NCI-H2227 (cell line): ENCODE data around the gene REXO1.
A peak's percentile ranks its signal among the peaks of the same experiment; 100 is the strongest.
"Not testable (repeated sequence)": the region's sequence is repeated elsewhere in the genome, so short reads cannot be mapped to it uniquely, and the experiment has no call there.

Experiments
- DNase-seq: peaks from one replicate; lab custom pipeline; 2025; ENCODE audit not compliant: unreplicated experiment; lab: John Stamatoyannopoulos, UW

REXO1 gene, protein sequence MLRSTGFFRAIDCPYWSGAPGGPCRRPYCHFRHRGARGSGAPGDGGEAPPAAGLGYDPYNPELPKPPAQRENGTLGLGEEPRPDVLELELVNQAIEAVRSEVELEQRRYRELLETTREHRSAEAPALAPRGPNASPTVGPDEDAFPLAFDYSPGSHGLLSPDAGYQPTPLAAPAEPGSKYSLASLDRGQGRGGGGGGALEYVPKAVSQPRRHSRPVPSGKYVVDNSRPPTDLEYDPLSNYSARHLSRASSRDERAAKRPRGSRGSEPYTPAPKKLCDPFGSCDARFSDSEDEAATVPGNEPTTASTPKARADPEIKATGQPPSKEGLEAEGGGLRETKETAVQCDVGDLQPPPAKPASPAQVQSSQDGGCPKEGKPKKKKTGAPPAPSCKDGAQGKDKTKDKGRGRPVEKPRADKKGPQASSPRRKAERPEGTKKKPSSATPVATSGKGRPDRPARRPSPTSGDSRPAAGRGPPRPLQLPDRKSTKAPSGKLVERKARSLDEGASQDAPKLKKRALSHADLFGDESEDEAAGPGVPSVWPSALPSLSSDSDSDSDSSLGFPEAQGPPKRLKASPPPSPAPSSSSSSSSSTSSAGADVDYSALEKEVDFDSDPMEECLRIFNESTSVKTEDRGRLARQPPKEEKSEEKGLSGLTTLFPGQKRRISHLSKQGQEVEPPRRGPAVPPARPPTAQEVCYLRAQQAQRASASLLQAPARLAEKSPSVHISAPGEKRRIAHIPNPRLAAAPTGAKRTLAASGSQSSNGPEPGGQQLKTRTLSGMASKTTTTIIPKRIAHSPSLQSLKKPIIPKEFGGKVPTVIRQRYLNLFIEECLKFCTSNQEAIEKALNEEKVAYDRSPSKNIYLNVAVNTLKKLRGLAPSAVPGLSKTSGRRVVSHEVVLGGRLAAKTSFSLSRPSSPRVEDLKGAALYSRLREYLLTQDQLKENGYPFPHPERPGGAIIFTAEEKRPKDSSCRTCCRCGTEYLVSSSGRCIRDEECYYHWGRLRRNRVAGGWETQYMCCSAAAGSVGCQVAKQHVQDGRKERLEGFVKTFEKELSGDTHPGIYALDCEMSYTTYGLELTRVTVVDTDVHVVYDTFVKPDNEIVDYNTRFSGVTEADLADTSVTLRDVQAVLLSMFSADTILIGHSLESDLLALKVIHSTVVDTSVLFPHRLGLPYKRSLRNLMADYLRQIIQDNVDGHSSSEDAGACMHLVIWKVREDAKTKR

DNA sequence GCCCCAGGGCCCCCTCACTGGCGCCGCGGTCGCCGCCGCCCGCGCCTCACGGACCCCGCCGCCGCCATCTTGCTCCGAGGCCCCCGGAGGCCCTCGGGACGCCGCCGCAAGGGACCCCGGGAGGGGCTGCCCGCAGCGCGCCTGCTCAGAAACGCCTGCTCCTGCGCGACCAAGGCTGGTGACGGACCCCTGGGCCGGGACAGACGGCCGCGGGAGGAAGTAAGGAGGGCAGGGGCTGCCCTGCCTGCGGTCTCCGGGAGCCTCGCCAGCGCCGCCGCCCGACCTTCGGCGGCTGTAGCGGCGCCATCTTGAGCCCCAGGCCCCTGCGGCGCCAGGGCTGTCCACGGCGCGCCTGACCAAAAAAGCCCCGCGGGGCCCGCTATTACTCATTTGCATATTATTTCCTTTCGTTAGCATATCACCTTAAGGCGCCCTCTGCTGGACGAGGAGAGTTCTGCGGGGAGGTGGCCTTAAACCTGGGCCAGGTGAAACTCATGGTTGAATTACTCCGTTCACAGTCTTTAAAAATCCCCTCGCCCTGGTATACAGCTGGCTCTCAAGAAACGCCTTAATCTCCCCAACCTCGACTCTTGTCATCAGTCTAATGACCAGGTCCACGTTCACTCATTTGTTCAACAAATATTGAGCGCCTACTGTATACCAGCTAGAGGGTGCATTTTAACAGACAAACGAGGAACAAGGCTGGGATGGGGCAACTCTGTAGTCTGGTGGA is at the start of gene REXO1:
TSS of gene REXO1 (minus strand) at position 85 of the 733 bp plus-strand sequence. CDS start 125 bp downstream, outside the sequence.
- peak; percentile 95 for DNase-seq

DNA sequence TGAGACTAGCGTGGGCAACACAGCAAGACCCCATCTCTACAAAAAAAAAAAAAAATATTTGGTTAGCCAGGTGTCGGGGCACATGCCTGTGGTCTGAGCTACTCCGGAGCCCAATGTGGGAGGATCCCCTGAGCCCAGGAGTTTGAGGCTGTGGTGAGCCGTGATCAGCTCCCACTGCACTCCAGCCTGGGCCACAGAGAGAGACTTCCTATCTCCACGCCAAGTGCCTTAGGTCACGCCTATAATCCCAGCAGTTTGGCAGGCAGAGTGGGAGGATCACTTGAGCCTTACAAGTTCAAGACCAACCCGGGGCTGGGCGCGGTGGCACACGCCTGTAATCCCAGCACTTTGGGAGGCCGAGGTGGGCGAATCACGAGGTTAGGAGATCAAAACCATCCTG is 48.2 kb upstream of the REXO1 start:
- DNase-seq: no peak

DNA sequence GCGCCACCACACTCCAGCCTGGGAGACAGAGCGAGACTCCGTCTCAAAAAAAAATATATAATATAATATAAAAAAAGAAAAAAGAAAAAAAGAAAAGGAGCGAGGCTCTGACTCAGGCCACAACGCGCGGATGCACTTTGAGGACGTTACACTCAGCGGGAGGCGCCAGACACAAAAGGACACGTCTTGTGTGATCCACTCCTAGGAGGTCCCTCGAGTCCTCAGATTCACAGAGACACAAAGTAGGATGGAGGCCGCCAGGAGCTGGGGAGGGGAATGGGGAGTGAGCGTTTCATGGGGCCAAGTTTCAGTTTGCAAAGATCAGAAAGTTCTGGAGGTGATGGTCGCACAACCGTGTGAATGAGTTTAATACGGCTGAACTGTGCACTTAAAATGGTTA is 45.5 kb upstream of the REXO1 start:
- no peak for DNase-seq

DNA sequence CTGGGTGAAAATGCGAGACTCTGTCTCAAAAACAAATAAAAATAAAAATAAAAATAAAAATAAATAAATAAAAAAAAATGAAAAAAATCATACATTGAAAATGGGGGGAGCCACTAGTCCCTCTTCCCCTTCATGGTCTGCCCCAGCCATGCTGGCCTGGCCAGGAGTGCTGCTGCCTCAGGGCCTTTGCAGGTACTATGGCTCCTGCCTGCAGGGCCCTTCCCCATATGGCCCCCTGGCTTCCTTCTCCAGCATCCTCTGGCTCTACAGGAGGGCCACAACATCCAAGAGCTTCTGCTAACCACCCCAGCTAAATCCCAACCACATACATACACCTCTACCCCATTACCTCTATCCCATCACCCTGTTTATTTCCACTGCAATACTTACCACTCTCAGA is 41.6 kb upstream of the REXO1 start:
- DNase-seq: no peak

DNA sequence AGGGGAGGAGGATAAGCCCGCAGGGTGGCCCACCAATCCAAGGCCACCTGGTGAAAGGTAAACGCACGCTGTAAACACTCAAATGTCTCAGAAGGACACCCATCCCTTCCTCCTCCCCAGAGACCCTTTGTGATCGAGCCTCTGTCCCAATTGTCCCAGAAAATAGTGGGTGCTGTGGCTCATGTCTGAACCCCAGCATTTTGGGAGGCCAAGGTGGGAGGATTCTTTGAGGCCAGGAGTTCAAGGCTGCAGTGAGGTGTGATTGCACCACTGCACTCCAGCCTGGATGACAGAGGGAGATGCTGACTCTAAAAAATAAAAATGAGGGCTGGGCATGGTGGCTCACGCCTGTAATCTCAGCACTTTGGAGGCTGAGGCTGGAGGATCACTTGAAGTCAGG is 40.1 kb upstream of the REXO1 start:
- no peak for DNase-seq

DNA sequence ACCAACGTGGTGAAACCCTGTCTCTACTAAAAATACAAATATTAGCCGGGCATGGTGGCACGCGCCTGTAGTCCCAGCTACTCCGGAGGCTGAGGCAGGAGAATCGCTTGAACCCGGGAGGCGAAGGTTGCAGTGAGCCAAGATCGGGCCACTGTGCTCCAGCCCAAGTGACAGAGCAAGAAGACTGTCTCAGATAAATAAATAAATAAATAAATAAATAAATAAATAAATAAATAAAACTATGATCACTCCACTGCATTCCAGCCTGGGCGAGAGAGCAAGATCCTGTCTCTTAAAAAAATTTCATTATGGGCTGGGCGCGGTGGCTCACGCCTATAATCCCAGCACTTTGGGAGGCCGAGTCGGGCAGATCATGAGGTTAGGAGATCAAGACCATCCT is 38.1 kb upstream of the REXO1 start:
- DNase-seq: not testable (repeated sequence)

DNA sequence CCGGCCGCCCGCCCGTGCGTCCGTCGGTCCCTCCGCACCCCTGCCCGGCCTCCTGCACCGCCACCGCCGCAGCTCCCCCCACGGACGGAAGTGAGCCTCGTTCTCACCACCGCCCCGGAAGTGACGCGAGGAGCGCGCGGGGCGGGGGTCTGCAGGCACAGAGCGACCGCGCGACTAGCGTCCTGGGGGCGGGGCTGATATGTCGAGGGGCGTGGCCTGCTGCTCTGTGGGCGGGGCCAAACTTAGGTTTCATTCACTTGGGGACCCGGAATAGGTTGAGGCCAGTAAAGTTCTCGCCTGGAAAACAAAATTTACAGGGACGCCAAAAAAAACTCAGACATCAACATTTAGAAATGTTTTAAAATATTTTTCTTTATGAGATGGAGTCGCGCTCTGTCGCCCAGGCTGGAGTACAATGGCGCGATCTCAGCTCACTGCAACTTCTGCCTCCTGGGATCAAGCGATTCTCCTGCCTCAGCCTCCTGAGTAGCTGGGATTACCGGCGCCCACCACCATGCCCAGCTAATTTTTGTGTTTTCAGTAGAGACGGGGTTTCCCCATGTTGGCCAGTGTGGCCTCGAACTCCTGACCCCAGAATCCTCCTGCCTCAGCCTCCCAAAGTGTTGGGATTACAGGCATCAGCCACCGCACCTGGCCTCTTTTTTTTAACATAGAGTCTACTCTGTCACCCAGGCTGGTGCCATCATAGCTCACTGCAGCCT is 37.3 kb upstream of the REXO1 start, which contains the start of gene ABHD17A:
TSS of gene ABHD17A (minus strand) at position 99 of the 722 bp plus-strand sequence. CDS start 3,930 bp downstream, outside the sequence.
- peak; percentile 94 for DNase-seq

DNA sequence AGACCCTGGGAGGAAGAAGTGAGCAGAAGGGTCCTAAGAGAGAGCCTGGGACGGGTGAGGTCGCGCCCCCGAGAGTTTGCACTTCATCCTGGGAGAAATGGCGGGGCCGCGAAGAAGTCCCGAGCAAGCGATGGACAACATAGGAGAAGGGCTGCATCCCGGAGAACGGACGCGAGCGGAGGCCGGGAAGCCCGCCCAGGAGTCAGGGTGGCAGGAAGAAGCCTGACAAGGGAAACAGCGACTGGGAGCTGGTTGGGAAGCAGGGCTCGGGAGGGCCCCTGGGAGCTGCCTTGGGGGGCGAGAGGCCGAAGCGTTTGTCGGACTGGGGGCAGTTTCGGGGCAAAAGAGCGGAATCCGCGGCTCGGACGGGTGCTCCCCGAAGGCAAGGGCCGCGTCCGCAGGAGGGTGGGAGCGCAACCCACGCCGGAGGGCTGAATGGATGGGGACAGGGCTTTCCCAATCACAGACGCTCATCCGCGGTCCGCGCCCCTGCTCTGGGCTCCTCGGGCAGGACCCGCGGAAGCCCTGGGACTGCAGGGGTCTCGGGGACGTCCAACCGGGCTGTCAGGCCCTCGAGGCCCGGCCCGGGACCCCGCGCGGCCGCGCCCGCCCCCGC is 36.5 kb upstream of the REXO1 start:
- DNase-seq: no peak

DNA sequence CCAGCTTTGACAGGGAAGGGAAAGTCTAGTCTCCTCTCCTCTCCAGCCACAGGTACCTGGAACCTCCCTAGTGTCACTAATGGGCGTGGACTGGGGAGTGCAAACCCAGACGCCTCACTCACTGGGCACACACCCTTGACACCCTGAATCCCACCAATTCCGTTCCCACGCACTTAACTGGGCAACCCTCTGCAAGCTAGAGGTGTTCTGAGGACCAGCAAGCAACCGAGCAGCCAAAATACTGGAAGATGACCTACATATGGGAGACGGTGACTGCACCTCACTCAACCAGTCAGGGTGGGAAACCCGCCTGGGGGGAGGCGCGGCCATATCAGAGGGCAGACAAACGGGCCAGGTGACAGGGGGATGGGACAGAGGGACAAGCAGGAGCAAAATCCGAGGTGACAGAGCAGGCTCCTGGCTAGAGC is 36.0 kb upstream of the REXO1 start:
- DNase-seq: no peak

DNA sequence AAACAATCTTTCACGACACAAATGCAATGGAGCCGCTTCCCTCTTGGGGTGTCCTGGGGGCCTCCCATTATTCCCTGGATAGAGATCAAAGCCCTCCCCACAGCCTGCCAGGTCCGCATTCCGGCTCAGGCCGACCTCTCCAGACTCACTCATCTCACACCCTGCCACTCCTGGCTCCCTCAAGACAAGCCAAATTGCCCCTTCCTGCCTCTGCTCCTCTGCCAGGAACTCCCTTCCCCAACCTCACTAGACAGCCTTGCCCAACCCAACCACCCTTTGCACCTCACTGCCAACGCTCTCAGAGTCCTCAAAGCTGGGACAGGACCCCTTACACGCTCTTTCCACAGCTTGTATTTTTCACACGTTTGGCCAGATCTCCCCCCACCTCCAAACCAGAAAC is 35.5 kb upstream of the REXO1 start:
- no peak for DNase-seq

DNA sequence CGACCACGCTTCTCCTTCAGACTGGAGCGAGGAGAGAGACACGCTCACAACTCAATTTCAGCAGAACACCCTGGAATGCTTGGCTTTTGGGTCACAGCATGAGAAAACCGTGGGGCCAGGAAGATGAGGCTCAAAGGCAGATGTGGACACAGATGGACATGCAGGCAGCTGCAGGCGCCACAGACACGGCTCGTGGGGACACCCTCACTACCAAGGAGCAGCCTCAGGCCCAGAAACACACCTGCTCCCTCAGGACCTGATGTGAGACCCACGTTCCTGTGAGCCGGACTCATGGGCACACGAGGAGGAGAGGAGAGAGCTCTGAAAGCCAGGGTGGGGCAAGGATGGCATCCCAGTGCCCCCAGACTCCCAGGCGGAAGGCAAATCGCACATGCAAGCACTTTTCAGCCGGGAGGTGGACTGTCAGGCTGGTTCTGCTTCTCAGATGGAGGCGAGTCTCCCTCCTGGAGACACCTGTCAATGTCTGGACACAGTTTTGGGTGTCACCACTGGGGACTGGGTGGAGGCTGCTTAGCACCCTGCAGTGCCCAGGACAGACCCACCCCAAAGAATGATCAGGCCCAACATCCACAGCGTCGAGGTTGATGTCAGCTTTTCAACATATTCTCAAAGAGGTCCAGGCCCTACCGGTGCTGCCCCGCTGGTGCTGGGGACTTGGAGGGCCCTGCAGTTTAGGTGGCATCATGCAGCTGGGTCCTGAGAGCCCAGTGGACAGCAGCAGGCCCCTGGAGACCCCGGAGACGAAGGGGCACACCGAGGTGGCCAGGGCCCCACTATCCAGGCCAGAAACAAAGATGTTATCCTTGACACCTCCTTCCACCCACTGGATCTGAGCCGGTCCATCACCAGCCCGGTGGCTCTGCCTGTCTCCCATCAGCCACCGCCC is 34.8 kb upstream of the REXO1 start:
- DNase-seq: no peak

DNA sequence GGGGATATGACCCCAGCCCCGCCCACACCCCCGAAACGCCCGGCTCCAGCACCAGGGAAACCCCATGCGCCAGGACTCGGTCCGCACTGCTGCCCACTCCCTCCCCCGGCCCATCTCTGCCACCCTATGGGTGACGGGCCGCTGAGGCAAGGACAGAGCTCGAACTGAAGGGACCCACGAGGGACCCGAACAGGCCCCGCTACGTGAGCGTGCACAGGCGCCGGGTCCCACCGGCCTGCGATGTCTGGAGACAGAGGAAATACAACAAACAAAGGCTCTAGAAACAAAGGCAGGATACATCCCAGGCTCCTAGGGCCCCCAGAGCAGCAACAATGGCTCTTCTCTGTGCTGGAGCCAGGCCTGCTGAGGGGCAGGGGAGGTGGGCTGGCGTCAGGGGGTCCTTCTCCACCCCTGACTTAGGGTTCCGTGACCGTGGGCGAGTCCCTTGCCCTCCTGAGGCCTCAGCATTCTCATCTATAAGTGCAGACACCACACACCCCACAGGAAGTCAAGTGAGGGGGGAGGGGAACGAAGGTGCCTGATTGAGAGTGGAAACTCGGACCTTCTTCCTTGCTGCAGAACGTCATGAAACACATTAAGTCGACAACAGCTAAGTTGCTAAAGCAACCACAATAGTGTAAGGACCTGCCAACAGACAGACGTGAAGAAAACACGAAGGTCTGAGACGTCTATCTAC is 34.0 kb upstream of the REXO1 start:
- no peak for DNase-seq

DNA sequence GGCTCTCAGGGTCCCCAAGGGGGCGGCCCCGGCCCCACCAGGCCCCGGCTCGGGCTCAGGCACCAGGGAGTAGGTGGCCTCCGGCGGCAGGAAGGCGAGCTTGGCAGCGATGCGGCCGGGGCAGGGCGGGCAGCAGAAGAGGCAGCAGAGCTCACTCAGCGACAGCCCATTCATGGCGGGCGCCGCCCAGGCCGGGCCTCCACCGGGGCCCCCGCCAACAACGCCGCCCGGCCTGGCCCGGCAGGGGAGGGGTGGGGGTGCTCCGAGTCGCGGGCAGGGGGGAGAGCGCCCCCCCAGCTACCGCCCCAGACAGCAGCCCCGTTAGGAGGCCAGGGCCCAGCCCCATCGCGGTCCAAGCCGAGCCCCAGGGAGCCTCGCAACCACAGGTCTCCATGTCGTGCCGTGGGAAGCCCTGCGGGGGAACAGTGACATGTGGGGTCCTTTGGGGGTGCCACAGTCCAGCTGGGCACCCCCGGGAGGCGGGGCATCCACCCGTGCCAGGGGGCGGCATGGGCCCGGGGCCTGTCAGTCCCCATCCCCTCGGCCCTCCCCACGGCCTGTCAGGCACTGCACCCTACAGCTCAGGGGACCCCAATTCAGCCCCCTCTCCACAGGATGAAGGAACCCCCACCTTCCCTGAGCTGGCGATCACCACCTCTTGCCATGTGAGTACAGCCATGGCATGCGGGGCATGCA is 33.3 kb upstream of the REXO1 start:
- DNase-seq: not testable (repeated sequence)

DNA sequence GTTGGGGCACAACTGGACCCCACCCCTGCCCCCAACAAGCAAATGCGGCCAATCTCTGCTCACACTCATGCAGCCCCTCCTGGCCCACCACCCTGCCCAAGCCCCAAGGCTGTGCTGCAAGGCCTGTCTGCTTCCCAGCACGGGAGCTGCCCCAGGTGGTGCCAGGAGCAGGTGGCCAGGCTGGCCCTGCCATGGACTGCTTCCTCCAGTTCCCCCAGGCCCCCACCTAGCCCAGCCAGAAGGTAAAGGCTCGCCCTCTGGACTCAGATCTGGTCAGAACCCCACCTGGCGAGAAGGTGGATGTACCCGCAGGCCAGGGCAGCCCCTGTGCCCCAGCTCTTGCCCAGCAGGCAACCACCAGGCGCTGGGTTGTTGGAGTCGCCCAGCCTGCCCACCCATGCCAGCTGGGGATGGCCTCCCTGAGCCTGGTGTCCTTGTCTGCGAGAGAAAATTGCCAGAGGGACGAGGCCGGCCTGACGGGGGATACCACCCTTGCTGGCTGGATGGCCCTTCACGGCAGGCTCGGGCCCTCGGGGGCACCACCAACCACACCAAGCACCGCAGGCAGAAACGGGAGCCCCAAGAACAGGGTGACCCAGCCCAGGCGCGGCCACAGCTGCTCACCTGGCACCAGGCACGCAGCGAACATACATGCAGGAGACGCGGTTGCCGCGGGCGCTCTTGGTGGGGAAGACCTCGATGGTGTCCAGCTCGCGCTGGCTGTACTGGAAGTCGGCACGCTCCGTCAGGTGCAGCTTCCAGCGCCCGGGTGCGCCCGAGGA is 32.5 kb upstream of the REXO1 start:
- DNase-seq: no peak

DNA sequence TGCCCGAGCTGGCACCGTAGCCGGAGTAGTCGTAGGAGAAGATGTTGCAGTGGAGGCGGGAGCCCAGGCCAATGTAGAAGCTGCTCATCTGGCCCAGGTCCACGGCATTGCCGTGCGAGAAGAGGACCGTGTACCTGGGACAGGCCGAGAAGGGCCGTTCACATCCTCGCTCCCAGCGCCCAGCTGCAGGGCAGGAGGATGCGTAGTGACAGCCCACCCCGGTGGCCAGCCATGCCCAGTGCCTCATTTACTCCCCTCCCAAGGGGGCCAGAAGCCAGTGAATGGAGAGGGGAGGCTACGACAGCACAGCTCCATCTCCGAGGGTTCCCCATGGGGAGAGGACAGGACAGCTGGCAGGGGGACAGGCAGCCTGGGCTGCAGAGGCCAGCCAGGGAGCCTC is 31.7 kb upstream of the REXO1 start:
- not testable (repeated sequence) for DNase-seq

DNA sequence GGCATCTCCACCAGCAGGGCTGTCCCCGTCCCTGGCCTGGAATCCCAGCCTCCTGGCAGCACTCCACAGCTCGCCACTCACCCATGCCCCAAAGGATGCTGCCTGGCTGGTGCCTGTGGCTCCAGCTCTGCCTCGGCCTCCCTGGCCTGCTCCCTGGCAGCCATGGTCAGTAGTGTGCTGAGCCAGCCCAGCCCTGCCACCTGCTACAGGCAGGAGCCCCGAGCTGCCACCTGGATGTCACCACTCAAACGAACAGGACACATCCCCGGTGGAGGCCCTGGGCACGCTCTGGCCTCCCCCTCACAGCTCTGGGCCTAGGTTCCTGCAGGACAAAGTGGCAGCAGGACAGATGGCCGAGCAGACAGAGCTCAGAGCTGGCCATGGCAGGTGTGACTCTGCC is 30.3 kb upstream of the REXO1 start:
- DNase-seq: not testable (repeated sequence)
